K562 (cell line): Measurements from ENCODE around the gene PLP2. TPM values are rescaled to one million over a fixed set of nuclear protein-coding genes. Genes with fewer than 3 reads are reported as not detected.

Experiments
- BRCA1 ChIP-seq, 2 experiments: fragments of 450-650 bp in 1 of 2; sonication (generic) in 1 of 2; formaldehyde crosslinking in 1 of 2; IDR thresholded peaks; 2 replicates each; pipeline versions ENCODE4 v1.5.0 to v1.6.1; 2017 to 2020; ENCODE audit warnings: mild to moderate bottlenecking in 1 of 2, missing genetic modification reagents in 1 of 2
- CHD2 ChIP-seq: IDR thresholded peaks from 2 replicates; pipeline ENCODE4 v1.6.1; 2011; ENCODE audit warnings: low read depth, low read length
- COPS2 ChIP-seq: fragments of 450-650 bp; conservative IDR thresholded peaks from 2 replicates; pipeline ENCODE4 v1.6.1; 2016; ENCODE audit warnings: mild to moderate bottlenecking, moderate library complexity
- ETV6 ChIP-seq, 3 experiments: fragments of 150-350 bp in 1 of 3; sonication (generic) in 1 of 3; formaldehyde crosslinking in 1 of 3; IDR thresholded peaks; 2 replicates each; pipeline versions ENCODE4 v1.6.1 to v1.8.0; 2014 to 2022; ENCODE audit warnings: borderline replicate concordance in 2 of 3, low read depth in 2 of 3, antibody characterized with exemption in 1 of 3, low read length in 1 of 3, mild to moderate bottlenecking in 1 of 3, missing genetic modification reagents in 1 of 3
- FOSL1 ChIP-seq: fragments of 200-800 bp; sonication (Bioruptor generic); conservative IDR thresholded peaks from 2 replicates; pipeline ENCODE4 v1.6.1; 2016; ENCODE audit warnings: missing genetic modification characterization, missing compliant biosample characterization
- L3MBTL2 ChIP-seq: fragments of 450-650 bp; IDR thresholded peaks from 2 replicates; pipeline ENCODE4 v1.6.1; 2016; ENCODE audit warnings: mild to moderate bottlenecking, moderate library complexity
- MCM3 ChIP-seq: fragments of 450-650 bp; IDR thresholded peaks from 2 replicates; pipeline ENCODE4 v1.6.1; 2016
- PHF20 ChIP-seq: fragments of 450-650 bp; IDR thresholded peaks from 2 replicates; pipeline ENCODE4 v1.6.1; 2018; ENCODE audit not compliant: partially characterized antibody
- POU5F1 ChIP-seq: fragments of 150-350 bp; IDR thresholded peaks from 2 replicates; pipeline ENCODE4 v1.6.1; 2014; ENCODE audit warnings: borderline replicate concordance, low read length, low read depth, mild to moderate bottlenecking; ENCODE audit not compliant: partially characterized antibody
- RBM34 ChIP-seq: fragments of 200-400 bp; formaldehyde crosslinking; IDR thresholded peaks from 2 replicates; pipeline ENCODE4 v1.6.1; 2018; ENCODE audit warnings: low read length, borderline replicate concordance; ENCODE audit not compliant: insufficient read depth
- TCF7L2 ChIP-seq: fragments of 150-350 bp; IDR thresholded peaks from 2 replicates; pipeline ENCODE4 v1.6.1; 2016; ENCODE audit warnings: low read depth, mild to moderate bottlenecking, low read length, moderate library complexity
- ZNF134 ChIP-seq: fragments of 250-450 bp; sonication (Bioruptor Pico); conservative IDR thresholded peaks from 2 replicates; pipeline ENCODE4 v1.4.0; 2020
- ZNF165 ChIP-seq: fragments of 250-450 bp; sonication (Bioruptor Pico); IDR thresholded peaks from 2 replicates; pipeline ENCODE4 v1.4.0; 2020; ENCODE audit warnings: borderline replicate concordance
- ZNF316 ChIP-seq: fragments of 450-650 bp; IDR thresholded peaks from 2 replicates; pipeline ENCODE4 v1.6.1; 2016
- ZNF707 ChIP-seq: fragments of 250-450 bp; sonication (Bioruptor Pico); conservative IDR thresholded peaks from 2 replicates; pipeline ENCODE4 v1.8.0; 2022; ENCODE audit warnings: inconsistent platforms, mild to moderate bottlenecking, moderate library complexity
- polyA plus RNA-seq, 8 experiments: library from polyadenylated mRNA; depleted of rRNA in 4 of 8; stranded (reverse) in 5 of 8; unstranded in 3 of 8; fragments of >200 nt; fragmentation: Nextera tagmentation in 2 of 8; fragmentation: Illumina TruSeq in 1 of 8; extraction: Ambion mirVana in 2 of 8; extraction: Trizol in 1 of 8; gene quantifications; 2 replicates each; pipeline versions ENCODE4 v1.2.1 to v1.2.3, GENCODE V29; 2011 to 2014; ENCODE audit warnings: inconsistent platforms in 1 of 8, missing spikeins in 1 of 8
- total RNA-seq, 7 experiments: library from RNA; depleted of rRNA in 6 of 7; stranded (reverse); fragments of >200 nt in 6 of 7; fragmentation: Illumina TruSeq in 2 of 7; extraction: Trizol in 2 of 7; gene quantifications; 2 replicates each; pipeline versions ENCODE4 v1.2.1 to v1.2.3, GENCODE V29; 2011 to 2021; ENCODE audit warnings: low replicate concordance in 1 of 7
- TF ChIP-seq, protein P1 (sequence below): fragments of 450-650 bp; IDR thresholded peaks from 2 replicates; pipeline ENCODE4 v1.6.1; 2016; ENCODE audit warnings: missing biosample characterization, missing genetic modification characterization
- TF ChIP-seq, protein P2 (sequence below): fragments of 250-450 bp; sonication (Bioruptor Pico); IDR thresholded peaks from 2 replicates; pipeline ENCODE4 v1.5.0; 2020; ENCODE audit warnings: mild to moderate bottlenecking, borderline replicate concordance
- TF ChIP-seq, protein P3 (sequence below), 3 experiments: IDR thresholded peaks in 2 of 3; conservative IDR thresholded peaks in 1 of 3; 2 replicates each; pipeline ENCODE4 v1.5.1; 2011 to 2012; ENCODE audit warnings: low read length in 3 of 3, mild to moderate bottlenecking in 3 of 3, control low read depth in 2 of 3, improper control_type of control experiment in 1 of 3, inconsistent platforms in 1 of 3, low read depth in 1 of 3, mixed read lengths in 1 of 3, moderate library complexity in 1 of 3; ENCODE audit not compliant: insufficient read depth in 2 of 3
- TF ChIP-seq, protein P4 (sequence below): fragments of 450-650 bp; IDR thresholded peaks from 2 replicates; pipeline ENCODE4 v1.6.1; 2017; ENCODE audit warnings: antibody characterized with exemption
- TF ChIP-seq, protein P5 (sequence below): fragments of 250-450 bp; sonication (Bioruptor Pico); IDR thresholded peaks from 2 replicates; pipeline ENCODE4 v1.8.0; 2022; ENCODE audit warnings: moderate library complexity, mild to moderate bottlenecking, inconsistent platforms

The PLP2 gene
- total and polyA plus RNA-seq, 9 of the 15 experiments (the other 6 are each of a cell fraction or from before 2014, with no cell fraction given) = 34.7 to 236 (median 112) TPM

DNA sequence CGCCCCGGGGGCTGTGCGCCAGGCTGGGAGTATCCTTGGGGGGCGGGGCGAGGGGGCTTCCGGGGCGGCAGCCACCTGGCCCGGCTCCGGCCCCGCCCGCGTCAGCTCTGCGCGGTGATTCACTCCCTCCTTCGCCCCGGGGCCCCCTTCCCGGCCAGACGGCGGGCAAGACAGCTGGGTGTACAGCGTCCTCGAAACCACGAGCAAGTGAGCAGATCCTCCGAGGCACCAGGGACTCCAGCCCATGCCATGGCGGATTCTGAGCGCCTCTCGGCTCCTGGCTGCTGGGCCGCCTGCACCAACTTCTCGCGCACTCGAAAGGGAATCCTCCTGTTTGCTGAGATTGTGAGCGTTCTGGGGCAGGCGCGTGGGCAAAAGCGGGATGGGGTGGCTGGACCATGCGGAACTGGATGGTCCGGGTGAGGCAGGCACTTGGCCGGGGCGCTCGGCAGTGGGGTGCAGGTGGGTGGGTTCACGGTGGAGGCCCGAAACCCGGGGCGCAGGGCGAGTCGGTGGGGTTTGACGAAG is at the start of gene PLP2 (continued):
- TF ChIP-seq, protein P1, sequence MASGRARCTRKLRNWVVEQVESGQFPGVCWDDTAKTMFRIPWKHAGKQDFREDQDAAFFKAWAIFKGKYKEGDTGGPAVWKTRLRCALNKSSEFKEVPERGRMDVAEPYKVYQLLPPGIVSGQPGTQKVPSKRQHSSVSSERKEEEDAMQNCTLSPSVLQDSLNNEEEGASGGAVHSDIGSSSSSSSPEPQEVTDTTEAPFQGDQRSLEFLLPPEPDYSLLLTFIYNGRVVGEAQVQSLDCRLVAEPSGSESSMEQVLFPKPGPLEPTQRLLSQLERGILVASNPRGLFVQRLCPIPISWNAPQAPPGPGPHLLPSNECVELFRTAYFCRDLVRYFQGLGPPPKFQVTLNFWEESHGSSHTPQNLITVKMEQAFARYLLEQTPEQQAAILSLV (tag) = no peak
- TF ChIP-seq FOSL1 (tag) (peak; percentile 64), PHF20 (no peak), MCM3 (no peak), TCF7L2 (no peak), COPS2 (no peak), CHD2 (no peak), L3MBTL2 (no peak), RBM34 (no peak), ZNF134 (CRISPR knock-in tag) (no peak), ZNF316 (no peak), ETV6 (IDR thresholded peaks at IDR 0.05; ENCODE audit: borderline replicate concordance in 1 of 2, low read depth in 2 of 2, low read length in 1 of 2) (no peak), ETV6 (CRISPR knock-in tag; IDR thresholded peaks at IDR 0.05; ENCODE audit: borderline replicate concordance) (no peak), ZNF165 (CRISPR knock-in tag) (no peak), ZNF707 (no peak), POU5F1 (no peak), BRCA1 (IDR thresholded peaks at IDR 0.05) (no peak), BRCA1 (CRISPR knock-in tag; IDR thresholded peaks at IDR 0.05) (no peak)
- TF ChIP-seq, protein P2, sequence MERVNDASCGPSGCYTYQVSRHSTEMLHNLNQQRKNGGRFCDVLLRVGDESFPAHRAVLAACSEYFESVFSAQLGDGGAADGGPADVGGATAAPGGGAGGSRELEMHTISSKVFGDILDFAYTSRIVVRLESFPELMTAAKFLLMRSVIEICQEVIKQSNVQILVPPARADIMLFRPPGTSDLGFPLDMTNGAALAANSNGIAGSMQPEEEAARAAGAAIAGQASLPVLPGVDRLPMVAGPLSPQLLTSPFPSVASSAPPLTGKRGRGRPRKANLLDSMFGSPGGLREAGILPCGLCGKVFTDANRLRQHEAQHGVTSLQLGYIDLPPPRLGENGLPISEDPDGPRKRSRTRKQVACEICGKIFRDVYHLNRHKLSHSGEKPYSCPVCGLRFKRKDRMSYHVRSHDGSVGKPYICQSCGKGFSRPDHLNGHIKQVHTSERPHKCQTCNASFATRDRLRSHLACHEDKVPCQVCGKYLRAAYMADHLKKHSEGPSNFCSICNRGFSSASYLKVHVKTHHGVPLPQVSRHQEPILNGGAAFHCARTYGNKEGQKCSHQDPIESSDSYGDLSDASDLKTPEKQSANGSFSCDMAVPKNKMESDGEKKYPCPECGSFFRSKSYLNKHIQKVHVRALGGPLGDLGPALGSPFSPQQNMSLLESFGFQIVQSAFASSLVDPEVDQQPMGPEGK (CRISPR knock-in tag) = no peak
- TF ChIP-seq, protein P3, sequence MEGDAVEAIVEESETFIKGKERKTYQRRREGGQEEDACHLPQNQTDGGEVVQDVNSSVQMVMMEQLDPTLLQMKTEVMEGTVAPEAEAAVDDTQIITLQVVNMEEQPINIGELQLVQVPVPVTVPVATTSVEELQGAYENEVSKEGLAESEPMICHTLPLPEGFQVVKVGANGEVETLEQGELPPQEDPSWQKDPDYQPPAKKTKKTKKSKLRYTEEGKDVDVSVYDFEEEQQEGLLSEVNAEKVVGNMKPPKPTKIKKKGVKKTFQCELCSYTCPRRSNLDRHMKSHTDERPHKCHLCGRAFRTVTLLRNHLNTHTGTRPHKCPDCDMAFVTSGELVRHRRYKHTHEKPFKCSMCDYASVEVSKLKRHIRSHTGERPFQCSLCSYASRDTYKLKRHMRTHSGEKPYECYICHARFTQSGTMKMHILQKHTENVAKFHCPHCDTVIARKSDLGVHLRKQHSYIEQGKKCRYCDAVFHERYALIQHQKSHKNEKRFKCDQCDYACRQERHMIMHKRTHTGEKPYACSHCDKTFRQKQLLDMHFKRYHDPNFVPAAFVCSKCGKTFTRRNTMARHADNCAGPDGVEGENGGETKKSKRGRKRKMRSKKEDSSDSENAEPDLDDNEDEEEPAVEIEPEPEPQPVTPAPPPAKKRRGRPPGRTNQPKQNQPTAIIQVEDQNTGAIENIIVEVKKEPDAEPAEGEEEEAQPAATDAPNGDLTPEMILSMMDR (IDR thresholded peaks at IDR 0.05 in 2 of 3, conservative IDR thresholded peaks at IDR 0.05 in 1 of 3; ENCODE audit: insufficient read depth in 2 of 3, low read depth in 1 of 3, low read length in 3 of 3) = no peak
- TF ChIP-seq, protein P4, sequence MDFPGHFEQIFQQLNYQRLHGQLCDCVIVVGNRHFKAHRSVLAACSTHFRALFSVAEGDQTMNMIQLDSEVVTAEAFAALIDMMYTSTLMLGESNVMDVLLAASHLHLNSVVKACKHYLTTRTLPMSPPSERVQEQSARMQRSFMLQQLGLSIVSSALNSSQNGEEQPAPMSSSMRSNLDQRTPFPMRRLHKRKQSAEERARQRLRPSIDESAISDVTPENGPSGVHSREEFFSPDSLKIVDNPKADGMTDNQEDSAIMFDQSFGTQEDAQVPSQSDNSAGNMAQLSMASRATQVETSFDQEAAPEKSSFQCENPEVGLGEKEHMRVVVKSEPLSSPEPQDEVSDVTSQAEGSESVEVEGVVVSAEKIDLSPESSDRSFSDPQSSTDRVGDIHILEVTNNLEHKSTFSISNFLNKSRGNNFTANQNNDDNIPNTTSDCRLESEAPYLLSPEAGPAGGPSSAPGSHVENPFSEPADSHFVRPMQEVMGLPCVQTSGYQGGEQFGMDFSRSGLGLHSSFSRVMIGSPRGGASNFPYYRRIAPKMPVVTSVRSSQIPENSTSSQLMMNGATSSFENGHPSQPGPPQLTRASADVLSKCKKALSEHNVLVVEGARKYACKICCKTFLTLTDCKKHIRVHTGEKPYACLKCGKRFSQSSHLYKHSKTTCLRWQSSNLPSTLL = no peak
- TF ChIP-seq, protein P5, sequence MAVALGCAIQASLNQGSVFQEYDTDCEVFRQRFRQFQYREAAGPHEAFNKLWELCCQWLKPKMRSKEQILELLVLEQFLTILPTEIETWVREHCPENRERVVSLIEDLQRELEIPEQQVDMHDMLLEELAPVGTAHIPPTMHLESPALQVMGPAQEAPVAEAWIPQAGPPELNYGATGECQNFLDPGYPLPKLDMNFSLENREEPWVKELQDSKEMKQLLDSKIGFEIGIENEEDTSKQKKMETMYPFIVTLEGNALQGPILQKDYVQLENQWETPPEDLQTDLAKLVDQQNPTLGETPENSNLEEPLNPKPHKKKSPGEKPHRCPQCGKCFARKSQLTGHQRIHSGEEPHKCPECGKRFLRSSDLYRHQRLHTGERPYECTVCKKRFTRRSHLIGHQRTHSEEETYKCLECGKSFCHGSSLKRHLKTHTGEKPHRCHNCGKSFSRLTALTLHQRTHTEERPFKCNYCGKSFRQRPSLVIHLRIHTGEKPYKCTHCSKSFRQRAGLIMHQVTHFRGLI (CRISPR knock-in tag) = no peak
